OCI-LY7 (cell line): ENCODE data around the gene SP1.

Source experiments
- EZH2phosphoT487 ChIP-seq: fragments of 200-600 bp; sonication (generic); IDR thresholded peaks from 2 replicates; pipeline ENCODE4 v1.6.1; 2018; ENCODE audit warnings: low read depth, borderline replicate concordance, mild to moderate bottlenecking, mixed run types, antibody characterized with exemption, low read length, moderate library complexity, mixed read lengths
- TF ChIP-seq, protein P1 (sequence below): fragments of 200-600 bp; sonication (generic); conservative IDR thresholded peaks from 2 replicates; pipeline ENCODE4 v1.5.1; 2014; ENCODE audit warnings: mild to moderate bottlenecking, antibody characterized with exemption, low read length, moderate library complexity, mixed read lengths

DNA sequence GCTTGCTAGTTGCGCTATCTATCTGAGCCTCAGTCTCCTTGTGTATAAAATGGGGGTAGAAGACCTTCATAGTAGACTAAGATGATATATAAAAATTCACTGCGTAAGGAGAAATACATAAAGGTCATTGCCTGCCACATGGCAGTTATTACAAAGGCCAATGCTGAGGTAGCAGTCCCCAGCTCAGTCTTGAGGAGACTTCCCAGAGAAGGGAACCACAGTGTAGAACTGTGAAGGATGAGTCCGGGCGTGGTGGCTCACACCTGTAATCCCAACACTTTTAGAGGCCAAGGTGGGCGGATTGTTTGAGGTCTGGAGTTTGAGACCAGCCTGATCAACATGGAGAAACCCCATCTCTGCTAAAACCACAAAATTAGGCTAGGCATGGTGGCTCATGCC lies 26.7 kb upstream of the SP1 start:
- TF ChIP-seq, protein P1, sequence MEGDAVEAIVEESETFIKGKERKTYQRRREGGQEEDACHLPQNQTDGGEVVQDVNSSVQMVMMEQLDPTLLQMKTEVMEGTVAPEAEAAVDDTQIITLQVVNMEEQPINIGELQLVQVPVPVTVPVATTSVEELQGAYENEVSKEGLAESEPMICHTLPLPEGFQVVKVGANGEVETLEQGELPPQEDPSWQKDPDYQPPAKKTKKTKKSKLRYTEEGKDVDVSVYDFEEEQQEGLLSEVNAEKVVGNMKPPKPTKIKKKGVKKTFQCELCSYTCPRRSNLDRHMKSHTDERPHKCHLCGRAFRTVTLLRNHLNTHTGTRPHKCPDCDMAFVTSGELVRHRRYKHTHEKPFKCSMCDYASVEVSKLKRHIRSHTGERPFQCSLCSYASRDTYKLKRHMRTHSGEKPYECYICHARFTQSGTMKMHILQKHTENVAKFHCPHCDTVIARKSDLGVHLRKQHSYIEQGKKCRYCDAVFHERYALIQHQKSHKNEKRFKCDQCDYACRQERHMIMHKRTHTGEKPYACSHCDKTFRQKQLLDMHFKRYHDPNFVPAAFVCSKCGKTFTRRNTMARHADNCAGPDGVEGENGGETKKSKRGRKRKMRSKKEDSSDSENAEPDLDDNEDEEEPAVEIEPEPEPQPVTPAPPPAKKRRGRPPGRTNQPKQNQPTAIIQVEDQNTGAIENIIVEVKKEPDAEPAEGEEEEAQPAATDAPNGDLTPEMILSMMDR: no peak
- TF ChIP-seq EZH2phosphoT487: no peak
